ENCODE measurements around the gene GPS1.

Gene GPS1

GRCh38 chr17:82103553-82104451, 52.1 kb downstream of the GPS1 start:
- no peaks in the 10 kb centered on the region for H3K27me3 ChIP-seq
- H3K9me3 ChIP-seq = no peaks in the 10 kb centered on the region
- no peak overlapping the region for H3K4me3 ChIP-seq
- TF ChIP-seq CTCF (IDR thresholded peaks at IDR 0.05) = no peak
- H3K27ac ChIP-seq = peak overlapping the region; percentile 59 to 70
- intact Hi-C loops (cut with DNase I; ENCODE audit: low total_unique reads) = no loop called here
- DNase-seq = peak; percentile 71 to 91
- peaks cover 0 to 73% (median 39%) of the 10 kb centered on the region in 4 donors for H3K4me1 ChIP-seq
- H3K36me3 ChIP-seq = no peaks in the 10 kb centered on the region

GRCh38 chr17:82104797-82105416, 53.2 kb downstream of the GPS1 start:
- H3K36me3 ChIP-seq = no peaks in the 10 kb centered on the region
- no peaks in the 10 kb centered on the region for H3K27me3 ChIP-seq
- H3K4me1 ChIP-seq = peaks cover 0 to 63% (median 29%) of the 10 kb centered on the region in 4 donors
- peak overlapping the region in 1 of 2 donors; percentile 70 for H3K27ac ChIP-seq
- H3K9me3 ChIP-seq = no peaks in the 10 kb centered on the region
- no peak for TF ChIP-seq CTCF (IDR thresholded peaks at IDR 0.05)
- no peak overlapping the region for H3K4me3 ChIP-seq
- intact Hi-C loops (cut with DNase I; ENCODE audit: low total_unique reads) = no loop called here
- DNase-seq = no peak

GRCh38 chr17:82105417-82105881, 53.8 kb downstream of the GPS1 start:
- DNase-seq = no peak
- Histone ChIP-seq H3K27me3 (no peaks in the 10 kb centered on the region), H3K9me3 (no peaks in the 10 kb centered on the region), H3K4me3 (no peak overlapping the region), H3K4me1 (peaks cover 0 to 57% (median 27%) of the 10 kb centered on the region in 4 donors), H3K27ac (peak overlapping the region; percentile 69), H3K36me3 (no peaks in the 10 kb centered on the region)
- intact Hi-C loops (cut with DNase I; ENCODE audit: low total_unique reads) = no loop called here
- TF ChIP-seq CTCF (IDR thresholded peaks at IDR 0.05) = no peak

- Histone ChIP-seq H3K4me1 (peaks cover 0 to 51% (median 27%) of the 10 kb centered on the region in 4 donors), H3K9me3 (no peaks in the 10 kb centered on the region), H3K36me3 (no peaks in the 10 kb centered on the region), H3K27me3 (no peaks in the 10 kb centered on the region), H3K4me3 (peak overlapping the region in 1 of 2 donors; percentile 24), H3K27ac (peak overlapping the region; percentile 69)
- intact Hi-C loops (cut with DNase I; ENCODE audit: low total_unique reads) = no loop called here
- no peak for DNase-seq
- TF ChIP-seq CTCF (IDR thresholded peaks at IDR 0.05) = peak in 1 of 2 experiments; percentile 12
These were observed 54.4 kb downstream of the GPS1 start for GRCh38 chr17:82105882-82106687.

GRCh38 chr17:82106688-82107305, 55.1 kb downstream of the GPS1 start:
- H3K27me3 ChIP-seq = no peaks in the 10 kb centered on the region
- DNase-seq = peak in 1 of 2 donors; percentile 75
- no peaks in the 10 kb centered on the region for H3K9me3 ChIP-seq
- TF ChIP-seq CTCF (IDR thresholded peaks at IDR 0.05) = no peak
- intact Hi-C loops (cut with DNase I; ENCODE audit: low total_unique reads) = no loop called here
- H3K36me3 ChIP-seq = no peaks in the 10 kb centered on the region
- H3K27ac ChIP-seq = peak overlapping the region; percentile 69
- peaks cover 0 to 45% (median 27%) of the 10 kb centered on the region in 4 donors for H3K4me1 ChIP-seq
- peak overlapping the region in 1 of 2 donors; percentile 24 for H3K4me3 ChIP-seq

All from tibial artery (tissue), 4 donors.